Measurements from ENCODE around the gene SIN3A.
A peak's percentile ranks its signal among the peaks of the same experiment; 100 is the strongest.
"Not testable (repeated sequence)": the region's sequence is repeated elsewhere in the genome, so short reads cannot be mapped to it uniquely, and the experiment has no call there.

SIN3A gene

GRCh38 chr15:75338661-75339240, 112.7 kb downstream of the SIN3A start:
- peaks cover 3% of the 10 kb centered on the region for H3K79me2 ChIP-seq (ENCODE audit: control insufficient read depth, insufficient read depth, low read length)
- H4K8ac ChIP-seq (ENCODE audit: low read depth, low read length), result no peak overlapping the region
- no peak overlapping the region for H3K4me3 ChIP-seq (ENCODE audit: low read length)
- WGBS (ENCODE audit: extremely low coverage, insufficient coverage, low lambda C conversion rate), result no CpG with 5 or more reads among the region's 11 CpGs
- H3K4me2 ChIP-seq (ENCODE audit: low read length), result no peak overlapping the region
- H3K23ac ChIP-seq (ENCODE audit: low read length), result no peak overlapping the region
- H3K4me1 ChIP-seq (ENCODE audit: control insufficient read depth, low read depth, low read length), result no peaks in the 10 kb centered on the region
- H2AK5ac ChIP-seq (ENCODE audit: low read length), result no peak overlapping the region
- H3K36me3 ChIP-seq (ENCODE audit: control insufficient read depth, insufficient read depth, low read length), result no peaks in the 10 kb centered on the region
- no peak overlapping the region for H3K18ac ChIP-seq (ENCODE audit: low read length)
- DNase-seq, result no peak
- H3K9ac ChIP-seq (ENCODE audit: low read length), result no peak overlapping the region
- no peak overlapping the region for H3K56ac ChIP-seq (ENCODE audit: low read length)
- H2BK5ac ChIP-seq (ENCODE audit: low read length), result no peak overlapping the region
- H3K27me3 ChIP-seq (ENCODE audit: insufficient read depth, low read length, poor library complexity), result no peaks in the 10 kb centered on the region
- no peak overlapping the region for H2BK120ac ChIP-seq (ENCODE audit: low read depth, low read length)
- peaks cover 3% of the 10 kb centered on the region for H3K79me1 ChIP-seq (ENCODE audit: low read length)
- no peak overlapping the region for H3K27ac ChIP-seq (ENCODE audit: low read depth, low read length)
- no peak overlapping the region for H2BK15ac ChIP-seq (replicated peaks; ENCODE audit: low read depth)
- H3K4ac ChIP-seq (ENCODE audit: low read depth, low read length), result no peak overlapping the region
- no peak overlapping the region for H4K5ac ChIP-seq (ENCODE audit: low read length)

GRCh38 chr15:75335705-75336355, 115.7 kb downstream of the SIN3A start, which contains the start of gene COMMD4:
TSS of gene COMMD4 (plus strand) at chr15:75336063. CDS start at chr15:75336090, 27 bp downstream.
- H3K4ac ChIP-seq (ENCODE audit: low read depth, low read length), result no peak within 1 kb of the TSS

GRCh38 chr15:75335313-75335704, 116.2 kb downstream of the SIN3A start:
- Histone ChIP-seq H4K5ac (ENCODE audit: low read length) (no peak overlapping the region), H2AK5ac (ENCODE audit: low read length) (no peak overlapping the region), H3K27me3 (ENCODE audit: insufficient read depth, low read length, poor library complexity) (no peaks in the 10 kb centered on the region), H3K4me2 (ENCODE audit: low read length) (peak overlapping the region; percentile 34), H3K36me3 (ENCODE audit: control insufficient read depth, insufficient read depth, low read length) (no peaks in the 10 kb centered on the region), H3K79me2 (ENCODE audit: control insufficient read depth, insufficient read depth, low read length) (peaks cover 3% of the 10 kb centered on the region), H3K18ac (ENCODE audit: low read length) (no peak overlapping the region), H3K4ac (ENCODE audit: low read depth, low read length) (no peak overlapping the region), H3K56ac (ENCODE audit: low read length) (peak overlapping the region; percentile 74), H2BK15ac (replicated peaks; ENCODE audit: low read depth) (no peak overlapping the region), H4K8ac (ENCODE audit: low read depth, low read length) (no peak overlapping the region), H3K23ac (ENCODE audit: low read length) (no peak overlapping the region), H3K4me3 (ENCODE audit: low read length) (no peak overlapping the region), H3K27ac (ENCODE audit: low read depth, low read length) (no peak overlapping the region), H2BK5ac (ENCODE audit: low read length) (no peak overlapping the region), H2BK120ac (ENCODE audit: low read depth, low read length) (no peak overlapping the region), H3K79me1 (ENCODE audit: low read length) (peaks cover 3% of the 10 kb centered on the region), H3K4me1 (ENCODE audit: control insufficient read depth, low read depth, low read length) (no peaks in the 10 kb centered on the region), H3K9ac (ENCODE audit: low read length) (peak overlapping the region; percentile 81)
- DNase-seq, result no peak
- no CpG with 5 or more reads among the region's 3 CpGs for WGBS (ENCODE audit: extremely low coverage, insufficient coverage, low lambda C conversion rate)

More at GRCh38 chr15:75335705-75336355, 115.7 kb downstream of the SIN3A start, which contains the start of gene COMMD4:
- Histone ChIP-seq H3K79me1 (ENCODE audit: low read length) (peaks cover 3% of the 10 kb centered on the region), H3K18ac (ENCODE audit: low read length) (no peak within 1 kb of the TSS), H2AK5ac (ENCODE audit: low read length) (no peak within 1 kb of the TSS), H3K23ac (ENCODE audit: low read length) (no peak within 1 kb of the TSS), H3K27ac (ENCODE audit: low read depth, low read length) (no peak within 1 kb of the TSS), H4K5ac (ENCODE audit: low read length) (no peak within 1 kb of the TSS), H4K8ac (ENCODE audit: low read depth, low read length) (no peak within 1 kb of the TSS), H3K27me3 (ENCODE audit: insufficient read depth, low read length, poor library complexity) (no peaks in the 10 kb centered on the region), H3K36me3 (ENCODE audit: control insufficient read depth, insufficient read depth, low read length) (no peaks in the 10 kb centered on the region), H3K4me3 (ENCODE audit: low read length) (peak within 1 kb of the TSS; percentile 73), H2BK15ac (replicated peaks; ENCODE audit: low read depth) (no peak within 1 kb of the TSS), H3K56ac (ENCODE audit: low read length) (peak within 1 kb of the TSS; percentile 80), H2BK5ac (ENCODE audit: low read length) (no peak within 1 kb of the TSS), H3K4me1 (ENCODE audit: control insufficient read depth, low read depth, low read length) (no peaks in the 10 kb centered on the region), H3K9ac (ENCODE audit: low read length) (peak within 1 kb of the TSS; percentile 87), H3K4me2 (ENCODE audit: low read length) (peak within 1 kb of the TSS; percentile 54), H2BK120ac (ENCODE audit: low read depth, low read length) (no peak within 1 kb of the TSS), H3K79me2 (ENCODE audit: control insufficient read depth, insufficient read depth, low read length) (peaks cover 3% of the 10 kb centered on the region)
- WGBS (ENCODE audit: extremely low coverage, insufficient coverage, low lambda C conversion rate), result no CpG with 5 or more reads among the region's 42 CpGs
- peak; percentile 98 for DNase-seq

GRCh38 chr15:75333654-75334419, 117.7 kb downstream of the SIN3A start:
- not testable (repeated sequence) for H3K18ac ChIP-seq (ENCODE audit: low read length); H3K4me3 ChIP-seq (ENCODE audit: low read length); H2BK120ac ChIP-seq (ENCODE audit: low read depth, low read length); DNase-seq; H3K79me1 ChIP-seq (ENCODE audit: low read length); H3K9ac ChIP-seq (ENCODE audit: low read length); H3K56ac ChIP-seq (ENCODE audit: low read length); H2AK5ac ChIP-seq (ENCODE audit: low read length); H3K79me2 ChIP-seq (ENCODE audit: control insufficient read depth, insufficient read depth, low read length); H3K36me3 ChIP-seq (ENCODE audit: control insufficient read depth, insufficient read depth, low read length); H3K4ac ChIP-seq (ENCODE audit: low read depth, low read length); H2BK5ac ChIP-seq (ENCODE audit: low read length); H4K8ac ChIP-seq (ENCODE audit: low read depth, low read length); H3K27me3 ChIP-seq (ENCODE audit: insufficient read depth, low read length, poor library complexity); H4K5ac ChIP-seq (ENCODE audit: low read length); H3K23ac ChIP-seq (ENCODE audit: low read length); H2BK15ac ChIP-seq (replicated peaks; ENCODE audit: low read depth); H3K27ac ChIP-seq (ENCODE audit: low read depth, low read length); H3K4me2 ChIP-seq (ENCODE audit: low read length); H3K4me1 ChIP-seq (ENCODE audit: control insufficient read depth, low read depth, low read length)
- no CpG with 5 or more reads among the region's 15 CpGs for WGBS (ENCODE audit: extremely low coverage, insufficient coverage, low lambda C conversion rate)

GRCh38 chr15:75332093-75332492, 119.4 kb downstream of the SIN3A start:
- not testable (repeated sequence) for H3K27ac ChIP-seq (ENCODE audit: low read depth, low read length); H3K4me3 ChIP-seq (ENCODE audit: low read length); H3K27me3 ChIP-seq (ENCODE audit: insufficient read depth, low read length, poor library complexity); H3K79me2 ChIP-seq (ENCODE audit: control insufficient read depth, insufficient read depth, low read length); DNase-seq; H3K23ac ChIP-seq (ENCODE audit: low read length); H3K4me1 ChIP-seq (ENCODE audit: control insufficient read depth, low read depth, low read length); H2BK120ac ChIP-seq (ENCODE audit: low read depth, low read length); H4K8ac ChIP-seq (ENCODE audit: low read depth, low read length); H3K9ac ChIP-seq (ENCODE audit: low read length); H2BK15ac ChIP-seq (replicated peaks; ENCODE audit: low read depth); H3K4ac ChIP-seq (ENCODE audit: low read depth, low read length); H4K5ac ChIP-seq (ENCODE audit: low read length); H3K18ac ChIP-seq (ENCODE audit: low read length); H3K36me3 ChIP-seq (ENCODE audit: control insufficient read depth, insufficient read depth, low read length); H2BK5ac ChIP-seq (ENCODE audit: low read length); H3K4me2 ChIP-seq (ENCODE audit: low read length); H3K79me1 ChIP-seq (ENCODE audit: low read length); H2AK5ac ChIP-seq (ENCODE audit: low read length); H3K56ac ChIP-seq (ENCODE audit: low read length)
- no CpG with 5 or more reads among the region's 7 CpGs for WGBS (ENCODE audit: extremely low coverage, insufficient coverage, low lambda C conversion rate)

Data from mesendoderm (in vitro differentiated cells).